IPS DF 6.9 (cell line): ENCODE data around the gene PGBD5.

Source experiments
- DNase-seq: peaks from one replicate; pipeline ENCODE4 v3.0.0-alpha.2; 2013; ENCODE audit warnings: low read depth, low spot score
- H3K27ac ChIP-seq: one replicate; pipeline ENCODE4 v1.5.1; 2013; ENCODE audit warnings: low read length, control low read depth
- H3K27me3 ChIP-seq: 2 replicates; pipeline ENCODE4 v1.6.1; 2013; ENCODE audit warnings: mild to moderate bottlenecking, low read length; ENCODE audit not compliant: control insufficient read depth, insufficient read depth
- H3K36me3 ChIP-seq: 2 replicates; pipeline ENCODE4 v1.6.1; 2013; ENCODE audit warnings: low read length; ENCODE audit not compliant: control insufficient read depth, insufficient read depth
- H3K4me1 ChIP-seq: 2 replicates; pipeline ENCODE4 v1.6.1; 2013; ENCODE audit warnings: low read length; ENCODE audit not compliant: control insufficient read depth, insufficient read depth
- H3K4me3 ChIP-seq: 2 replicates; pipeline ENCODE4 v1.5.1; 2013; ENCODE audit warnings: mild to moderate bottlenecking, low read length
- H3K9me3 ChIP-seq: 2 replicates; pipeline ENCODE4 v1.6.1; 2013; ENCODE audit warnings: low read length, inconsistent platforms; ENCODE audit not compliant: control insufficient read depth, insufficient read depth
- WGBS: extraction: QIAGEN DNeasy Blood & Tissue Kit; methylation state at CpG from one replicate; pipeline ENCODE4 v1.1.7; 2013; ENCODE audit warnings: mixed read lengths, missing lambda C conversion rate; ENCODE audit not compliant: insufficient read length, insufficient coverage; 5-methylcytosine and 5-hydroxymethylcytosine counted together

Gene PGBD5

GRCh38 chr1:230317823-230318819 lies 108.0 kb downstream of the PGBD5 start:
- Histone ChIP-seq H3K4me3 (no peak overlapping the region), H3K36me3 (0 out of 2 replicates have a peak, but pooled peaks cover 4% of the 10 kb centered on the region), H3K27ac (no peak overlapping the region), H3K9me3 (no peaks in the 10 kb centered on the region), H3K4me1 (0 out of 2 replicates have a peak, but pooled peaks cover 2% of the 10 kb centered on the region), H3K27me3 (no peaks in the 10 kb centered on the region)
- WGBS: no CpG with 5 or more reads among the region's 23 CpGs
- DNase-seq: no peak

- 0 out of 2 replicates have a peak, but pooled peaks cover 1% of the 10 kb centered on the region for H3K36me3 ChIP-seq
- WGBS: no CpG with 5 or more reads among the region's 23 CpGs
- no peak overlapping the region for H3K4me3 ChIP-seq
- 0 out of 2 replicates have a peak, but pooled peaks cover 2% of the 10 kb centered on the region for H3K4me1 ChIP-seq
- DNase-seq: no peak
- H3K27me3 ChIP-seq: no peaks in the 10 kb centered on the region
- H3K9me3 ChIP-seq: no peaks in the 10 kb centered on the region
- no peak overlapping the region for H3K27ac ChIP-seq
Measured at GRCh38 chr1:230316864-230317745, 109.0 kb downstream of the PGBD5 start.

GRCh38 chr1:230315099-230315498 lies 111.0 kb downstream of the PGBD5 start:
- DNase-seq: no peak
- Histone ChIP-seq H3K4me1 (peaks cover 3% of the 10 kb centered on the region; the same call in 1 of the 2 replicates), H3K9me3 (no peaks in the 10 kb centered on the region), H3K36me3 (no peaks in the 10 kb centered on the region), H3K27ac (no peak overlapping the region), H3K27me3 (no peaks in the 10 kb centered on the region), H3K4me3 (no peak overlapping the region)
- WGBS: no CpG with 5 or more reads among the region's 6 CpGs

GRCh38 chr1:230314142-230314470 lies 112.0 kb downstream of the PGBD5 start:
- no peaks in the 10 kb centered on the region for H3K9me3 ChIP-seq
- no peaks in the 10 kb centered on the region for H3K36me3 ChIP-seq
- no peak overlapping the region for H3K27ac ChIP-seq
- WGBS: no CpG with 5 or more reads among the region's 8 CpGs
- H3K4me3 ChIP-seq: no peak overlapping the region
- no peak for DNase-seq
- H3K27me3 ChIP-seq: no peaks in the 10 kb centered on the region
- peaks cover 3% of the 10 kb centered on the region; the same call in 1 of the 2 replicates for H3K4me1 ChIP-seq

GRCh38 chr1:230313453-230314141 lies 112.5 kb downstream of the PGBD5 start:
- WGBS: 100% methylated on average over 1 of the region's 12 CpGs
- H3K27me3 ChIP-seq: no peaks in the 10 kb centered on the region
- H3K36me3 ChIP-seq: no peaks in the 10 kb centered on the region
- H3K4me3 ChIP-seq: no peak overlapping the region
- H3K4me1 ChIP-seq: peaks cover 3% of the 10 kb centered on the region; the same call in 1 of the 2 replicates
- H3K9me3 ChIP-seq: no peaks in the 10 kb centered on the region
- no peak overlapping the region for H3K27ac ChIP-seq
- no peak for DNase-seq

- no peak for DNase-seq
- Histone ChIP-seq H3K4me3 (no peak overlapping the region), H3K27me3 (no peaks in the 10 kb centered on the region), H3K9me3 (no peaks in the 10 kb centered on the region), H3K27ac (no peak overlapping the region), H3K4me1 (peaks cover 3% of the 10 kb centered on the region; the same call in 1 of the 2 replicates), H3K36me3 (no peaks in the 10 kb centered on the region)
- no CpG with 5 or more reads among the region's 3 CpGs for WGBS
Measured at GRCh38 chr1:230312676-230313075, 113.5 kb downstream of the PGBD5 start.

- no CpG with 5 or more reads among the region's 14 CpGs for WGBS
Measured at GRCh38 chr1:230310381-230311163, 115.6 kb downstream of the PGBD5 start.

GRCh38 chr1:230309646-230310177 lies 116.4 kb downstream of the PGBD5 start:
- no peak for DNase-seq
- Histone ChIP-seq H3K9me3 (no peaks in the 10 kb centered on the region), H3K4me3 (no peak overlapping the region), H3K27me3 (no peaks in the 10 kb centered on the region), H3K36me3 (no peaks in the 10 kb centered on the region), H3K4me1 (peaks cover 1% of the 10 kb centered on the region; the same call in 1 of the 2 replicates), H3K27ac (no peak overlapping the region)
- WGBS: no CpG with 5 or more reads among the region's 15 CpGs

More at GRCh38 chr1:230310381-230311163, 115.6 kb downstream of the PGBD5 start:
- no peaks in the 10 kb centered on the region for H3K9me3 ChIP-seq
- DNase-seq: peak; percentile 67
- H3K4me3 ChIP-seq: peak overlapping the region; percentile 18; the same call in 1 of the 2 replicates
- H3K27ac ChIP-seq: no peak overlapping the region
- H3K27me3 ChIP-seq: no peaks in the 10 kb centered on the region
- H3K4me1 ChIP-seq: peaks cover 1% of the 10 kb centered on the region; the same call in 1 of the 2 replicates
- no peaks in the 10 kb centered on the region for H3K36me3 ChIP-seq

- Histone ChIP-seq H3K4me3 (no peak overlapping the region), H3K4me1 (peaks cover 1% of the 10 kb centered on the region; the same call in 1 of the 2 replicates), H3K27me3 (no peaks in the 10 kb centered on the region), H3K36me3 (no peaks in the 10 kb centered on the region), H3K9me3 (no peaks in the 10 kb centered on the region), H3K27ac (no peak overlapping the region)
- no CpG with 5 or more reads among the region's 17 CpGs for WGBS
- DNase-seq: no peak
Measured at GRCh38 chr1:230308821-230309220, 117.3 kb downstream of the PGBD5 start.
